Heart left ventricle (tissue), 16 donors: ENCODE results near the gene OSCP1. TPM values are rescaled to one million over a fixed set of nuclear protein-coding genes. Genes with fewer than 3 reads are reported as not detected.

Experiments
- ATAC-seq, 4 donors: fragments of 200-7000 bp; cut with Tn5 transposase; one replicate each; pipeline ENCODE4 v1.9.1; 2020 to 2022; ENCODE audit warnings: moderate library complexity in 4 of 4, mild to moderate bottlenecking in 3 of 4, moderate number of reproducible peaks in 1 of 4
- DNase-seq, 5 donors: peaks; one replicate each; pipeline ENCODE4 v3.0.0-alpha.2; 2020
- H3K27ac ChIP-seq, 12 donors: fragments of 200-600 bp; sonication (generic) in 4 of 12; one replicate each; pipeline versions ENCODE4 v1.5.0 to v1.8.0; 2016 to 2022; ENCODE audit warnings: mild to moderate bottlenecking in 2 of 12
- H3K27me3 ChIP-seq, 9 donors: fragments of 200-600 bp; sonication (generic) in 2 of 9; one replicate each; pipeline versions ENCODE4 v1.5.1 to v1.8.0; 2016 to 2022; ENCODE audit warnings: mild to moderate bottlenecking in 3 of 9
- H3K36me3 ChIP-seq, 9 donors: fragments of 200-600 bp; sonication (generic) in 2 of 9; one replicate each; pipeline versions ENCODE4 v1.5.0 to v1.8.0; 2018 to 2022; ENCODE audit warnings: mild to moderate bottlenecking in 2 of 9
- H3K4me1 ChIP-seq, 12 donors: fragments of 200-600 bp; sonication (generic) in 4 of 12; one replicate each; pipeline versions ENCODE4 v1.5.0 to v1.8.0; 2016 to 2022; ENCODE audit warnings: mild to moderate bottlenecking in 3 of 12
- H3K4me3 ChIP-seq, 12 donors: fragments of 200-600 bp; sonication (generic) in 4 of 12; one replicate each; pipeline versions ENCODE4 v1.5.0 to v1.8.0; 2017 to 2022; ENCODE audit warnings: mild to moderate bottlenecking in 9 of 12, moderate library complexity in 4 of 12
- H3K9me3 ChIP-seq, 12 donors: fragments of 200-600 bp; sonication (generic) in 4 of 12; one replicate each; pipeline versions ENCODE4 v1.5.0 to v1.8.0; 2016 to 2022; ENCODE audit warnings: mild to moderate bottlenecking in 1 of 12
- POLR2A ChIP-seq, 2 donors: fragments of 450-650 bp; IDR thresholded peaks; one replicate each; pipeline ENCODE4 v1.6.1; 2017; ENCODE audit warnings: antibody characterized with exemption in 2 of 2, mild to moderate bottlenecking in 2 of 2, moderate library complexity in 2 of 2
- WGBS, 4 donors: extraction: QIAGEN DNeasy Blood & Tissue Kit in 2 of 4; methylation state at CpG; one replicate each; pipeline versions ENCODE4 v1.1.5 to v1.1.7; 2013 to 2018; 5-methylcytosine and 5-hydroxymethylcytosine counted together
- intact Hi-C, 10 donors: fragments of 100-400 bp; cut with DNase I; formaldehyde crosslinking; loops; one replicate each; pipeline versions ENCODE4 v1.11.1 to v1.14.2; 2022
- polyA plus RNA-seq, 2 donors: library from polyadenylated mRNA; stranded (reverse); fragments of 200-250 nt; gene quantifications; one replicate each; pipeline ENCODE4 v1.2.3, GENCODE V29; 2013
- total RNA-seq, 9 donors: library from RNA; depleted of rRNA in 2 of 9; stranded (reverse); fragments of >200 nt in 2 of 9; fragmentation: NEBNext Ultra II Directional in 3 of 9; extraction: Animal tissue kit (Norgen Biotek cat#: 25700) in 3 of 9; gene quantifications; one replicate each; pipeline versions ENCODE4 v1.1.0 to v1.2.4, GENCODE V29; 2016 to 2023
- TF ChIP-seq, protein P1 (sequence below), 12 donors: fragments of 200-600 bp; sonication (generic) in 4 of 12; IDR thresholded peaks; one replicate each; pipeline versions ENCODE4 v1.5.0 to v1.8.0; 2018 to 2022; ENCODE audit warnings: antibody characterized with exemption in 12 of 12, mild to moderate bottlenecking in 5 of 12
- donor health status: ischemic (EF 13 %, LVEDD 7.1; RV severe dilation, severe dysfunction).
- donor health status: healthy with polysubstance abuse.
- donor health status: DM: no; HTN: yes; CAD: no.
- donor health status: DM: no; HTN: no; CAD: no.
- donor health status: ischemic (EF 25% LVEDD 6.9; RV normal size, moderate dysfunction).
- donor health status: ischemic (EF 25% LVEDD 5.7; RV mildly dilated, moderate dysfunction).
- donor health status: healthy.
- donor health status: DM: yes; HTN: yes; CAD: no.
- donor health status: ischemic (EF 35%, LVEDD 5.7; RV mildly dilated, moderate dysfunction).
- donor health status: nonischemic (EF 11% LVEDD 7.7; RV severe dilation, severe dysfunction).
- donor health status: DM: yes; HTN: yes; CAD: no.
- donor health status: PGD.
- donor health status: ischemic (EF 29% LVEDD 5.4; RV normal size, mild dysfunction).
- donor health status: nonischemic (EF 23%, LVEDD 6.1; RV moderate dilation, normal function).

The OSCP1 gene
- total and polyA plus RNA-seq, 11 donors: 3.8 to 11.5 (median 6.0) TPM

GRCh38 chr1:36476945-36477344 lies 26.7 kb upstream of the OSCP1 start:
- H3K27ac ChIP-seq: no peak overlapping the region
- intact Hi-C loops: no loop called here
- peaks cover 0 to 6% (median 0%) of the 10 kb centered on the region in 9 donors for H3K36me3 ChIP-seq
- ATAC-seq: no peak
- no peak overlapping the region for H3K4me3 ChIP-seq
- WGBS, 4 donors: 82 to 88% (median 86%) methylated on average over 5 of the region's 5 CpGs
- no peak for TF ChIP-seq POLR2A (IDR thresholded peaks at IDR 0.05)
- TF ChIP-seq, protein P1, sequence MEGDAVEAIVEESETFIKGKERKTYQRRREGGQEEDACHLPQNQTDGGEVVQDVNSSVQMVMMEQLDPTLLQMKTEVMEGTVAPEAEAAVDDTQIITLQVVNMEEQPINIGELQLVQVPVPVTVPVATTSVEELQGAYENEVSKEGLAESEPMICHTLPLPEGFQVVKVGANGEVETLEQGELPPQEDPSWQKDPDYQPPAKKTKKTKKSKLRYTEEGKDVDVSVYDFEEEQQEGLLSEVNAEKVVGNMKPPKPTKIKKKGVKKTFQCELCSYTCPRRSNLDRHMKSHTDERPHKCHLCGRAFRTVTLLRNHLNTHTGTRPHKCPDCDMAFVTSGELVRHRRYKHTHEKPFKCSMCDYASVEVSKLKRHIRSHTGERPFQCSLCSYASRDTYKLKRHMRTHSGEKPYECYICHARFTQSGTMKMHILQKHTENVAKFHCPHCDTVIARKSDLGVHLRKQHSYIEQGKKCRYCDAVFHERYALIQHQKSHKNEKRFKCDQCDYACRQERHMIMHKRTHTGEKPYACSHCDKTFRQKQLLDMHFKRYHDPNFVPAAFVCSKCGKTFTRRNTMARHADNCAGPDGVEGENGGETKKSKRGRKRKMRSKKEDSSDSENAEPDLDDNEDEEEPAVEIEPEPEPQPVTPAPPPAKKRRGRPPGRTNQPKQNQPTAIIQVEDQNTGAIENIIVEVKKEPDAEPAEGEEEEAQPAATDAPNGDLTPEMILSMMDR (IDR thresholded peaks at IDR 0.05): no peak
- no peak for DNase-seq
- H3K27me3 ChIP-seq: peaks cover 0 to 8% (median 0%) of the 10 kb centered on the region in 9 donors
- no peaks in the 10 kb centered on the region for H3K9me3 ChIP-seq
- H3K4me1 ChIP-seq: peaks cover 0 to 22% (median 4%) of the 10 kb centered on the region in 12 donors

- Histone ChIP-seq H3K36me3 (peaks cover 0 to 6% (median 0%) of the 10 kb centered on the region in 9 donors), H3K4me1 (peaks cover 0 to 13% (median 0%) of the 10 kb centered on the region in 12 donors), H3K27ac (no peak overlapping the region), H3K27me3 (peaks cover 0 to 8% (median 0%) of the 10 kb centered on the region in 9 donors), H3K4me3 (no peak overlapping the region), H3K9me3 (no peaks in the 10 kb centered on the region)
- intact Hi-C loops: no loop called here
- ATAC-seq (no peak), DNase-seq (no peak)
- TF ChIP-seq, protein P1 (IDR thresholded peaks at IDR 0.05): no peak
- 64 to 75% (median 69%) methylated on average over 7 of the region's 7 CpGs for WGBS, 4 donors
Observed at GRCh38 chr1:36475910-36476604, 25.8 kb upstream of the OSCP1 start.

DNA sequence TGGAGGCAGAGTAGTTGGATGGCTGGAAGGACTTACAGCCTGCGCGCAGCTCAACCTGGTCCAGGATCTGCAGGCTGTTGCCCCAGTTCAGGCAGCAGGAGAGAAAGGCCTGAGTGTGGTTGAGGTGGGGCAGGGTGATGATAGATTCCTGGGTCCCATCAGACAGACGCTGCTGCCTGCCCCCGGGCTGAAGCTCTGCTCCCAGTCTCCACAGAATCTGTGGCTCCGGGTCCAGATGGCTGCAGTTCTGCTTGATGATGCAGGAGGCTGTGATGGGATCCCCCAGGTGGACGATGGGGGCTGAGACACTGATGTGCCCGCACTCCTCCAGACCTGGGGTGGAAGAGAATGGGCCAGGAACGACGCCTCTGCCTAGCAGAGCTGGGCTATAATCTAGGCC lies 25.1 kb upstream of the OSCP1 start:
- Histone ChIP-seq H3K4me3 (no peak overlapping the region), H3K27me3 (peaks cover 0 to 8% (median 0%) of the 10 kb centered on the region in 9 donors), H3K36me3 (peaks cover 0 to 6% (median 0%) of the 10 kb centered on the region in 9 donors), H3K9me3 (no peaks in the 10 kb centered on the region), H3K27ac (no peak overlapping the region), H3K4me1 (peaks cover 0 to 12% (median 0%) of the 10 kb centered on the region in 12 donors)
- DNase-seq: peak in 1 of 5 donors; percentile 54
- 54 to 62% (median 57%) methylated on average over 6 to 9 of the region's 9 CpGs for WGBS, 4 donors
- ATAC-seq: no peak
- intact Hi-C loops: no loop called here
- TF ChIP-seq POLR2A (IDR thresholded peaks at IDR 0.05): no peak
- TF ChIP-seq, protein P1 (IDR thresholded peaks at IDR 0.05): no peak

GRCh38 chr1:36472656-36473055 lies 22.4 kb upstream of the OSCP1 start:
- H3K4me1 ChIP-seq: no peaks in the 10 kb centered on the region
- no peak overlapping the region for H3K4me3 ChIP-seq
- TF ChIP-seq, protein P1 (IDR thresholded peaks at IDR 0.05): no peak
- TF ChIP-seq POLR2A (IDR thresholded peaks at IDR 0.05): no peak
- H3K9me3 ChIP-seq: no peaks in the 10 kb centered on the region
- H3K27me3 ChIP-seq: peaks cover 0 to 8% (median 0%) of the 10 kb centered on the region in 9 donors
- no peak overlapping the region for H3K27ac ChIP-seq
- no peaks in the 10 kb centered on the region for H3K36me3 ChIP-seq
- intact Hi-C loops: no loop called here
- DNase-seq: no peak
- ATAC-seq: no peak
- WGBS, 4 donors: 84 to 91% (median 90%) methylated on average over 6 of the region's 6 CpGs
